IMR-90 (cell line): ENCODE results near the gene IP6K2.

Source experiments
- BHLHE40 ChIP-seq: fragments of 150-350 bp; IDR thresholded peaks from 2 replicates; pipeline ENCODE4 v1.6.1; 2016; ENCODE audit warnings: mild to moderate bottlenecking, low read depth, low read length
- CEBPB ChIP-seq: IDR thresholded peaks from 2 replicates; pipeline ENCODE4 v1.6.1; 2012; ENCODE audit warnings: low read depth, low read length, improper control_type of control experiment
- CTCF ChIP-seq: conservative IDR thresholded peaks from 2 replicates; pipeline ENCODE4 v1.5.1; 2012; ENCODE audit warnings: mild to moderate bottlenecking, low read depth, low read length, improper control_type of control experiment
- ELK1 ChIP-seq: fragments of 150-350 bp; IDR thresholded peaks from 2 replicates; pipeline ENCODE4 v1.6.1; 2016; ENCODE audit warnings: low read depth, mild to moderate bottlenecking, low read length, moderate library complexity, borderline replicate concordance
- FOS ChIP-seq: fragments of 150-350 bp; IDR thresholded peaks from 2 replicates; pipeline ENCODE4 v1.6.1; 2016; ENCODE audit warnings: low read depth, low read length
- MXI1 ChIP-seq: IDR thresholded peaks from 2 replicates; pipeline ENCODE4 v1.6.1; 2012; ENCODE audit warnings: low read depth, mild to moderate bottlenecking, low read length, moderate library complexity, borderline replicate concordance
- POLR2A ChIP-seq: IDR thresholded peaks from 2 replicates; pipeline ENCODE4 v1.6.1; 2012; ENCODE audit warnings: mild to moderate bottlenecking, low read depth, low read length
- RCOR1 ChIP-seq: IDR thresholded peaks from 2 replicates; pipeline ENCODE4 v1.6.1; 2012; ENCODE audit warnings: mild to moderate bottlenecking, low read length, improper control_type of control experiment; ENCODE audit not compliant: insufficient replicate concordance
- USF2 ChIP-seq: fragments of 150-350 bp; IDR thresholded peaks from 2 replicates; pipeline ENCODE4 v1.6.1; 2017; ENCODE audit warnings: mild to moderate bottlenecking, antibody characterized with exemption, low read length, low read depth

- TF ChIP-seq CTCF (no peak), ELK1 (no peak), RCOR1 (no peak), CEBPB (no peak), BHLHE40 (no peak), USF2 (no peak), POLR2A (no peak), MXI1 (no peak), FOS (no peak)
Observed at GRCh38 chr3:48698891-48699290, 18.1 kb downstream of the IP6K2 start.
